Large intestine (tissue), 3 donors: ENCODE results near the gene PCDHGA1. TPM values are rescaled to one million over a fixed set of nuclear protein-coding genes. Genes with fewer than 3 reads are reported as not detected.
"Not testable (repeated sequence)": the region's sequence is repeated elsewhere in the genome, so short reads cannot be mapped to it uniquely, and the experiment has no call there.

Source experiments
- DNase-seq, 2 donors: peaks; one replicate each; pipeline versions ENCODE4 v3.0.0 to v3.0.0-alpha.2; 2013
- H3K27ac ChIP-seq: one replicate; pipeline ENCODE4 v1.5.1; 2013; ENCODE audit warnings: low read length
- H3K27me3 ChIP-seq: 2 replicates; pipeline ENCODE4 v1.6.1; 2013; ENCODE audit warnings: low read length; ENCODE audit not compliant: control insufficient read depth, insufficient read depth
- H3K36me3 ChIP-seq: 2 replicates; pipeline ENCODE4 v1.6.1; 2013; ENCODE audit warnings: low read length; ENCODE audit not compliant: control insufficient read depth, insufficient read depth
- H3K4me1 ChIP-seq: one replicate; pipeline ENCODE4 v1.6.1; 2013; ENCODE audit warnings: low read length; ENCODE audit not compliant: control insufficient read depth, insufficient read depth
- H3K4me3 ChIP-seq: one replicate; pipeline ENCODE4 v1.5.1; 2013; ENCODE audit warnings: low read length
- H3K9me3 ChIP-seq: one replicate; pipeline ENCODE4 v1.6.1; 2013; ENCODE audit warnings: mild to moderate bottlenecking, low read depth, low read length, moderate library complexity; ENCODE audit not compliant: control insufficient read depth
- WGBS: methylation state at CpG from one replicate; pipeline ENCODE4 v1.1.5; 2013; ENCODE audit warnings: low lambda C conversion rate; ENCODE audit not compliant: insufficient coverage; 5-methylcytosine and 5-hydroxymethylcytosine counted together
- polyA plus RNA-seq: library from polyadenylated mRNA; unstranded; fragments of 120-200 nt; gene quantifications from one replicate; pipeline ENCODE4 v1.2.1, GENCODE V29; 2013

Gene PCDHGA1
- polyA plus RNA-seq, 1 donor = 0.30 TPM

DNA sequence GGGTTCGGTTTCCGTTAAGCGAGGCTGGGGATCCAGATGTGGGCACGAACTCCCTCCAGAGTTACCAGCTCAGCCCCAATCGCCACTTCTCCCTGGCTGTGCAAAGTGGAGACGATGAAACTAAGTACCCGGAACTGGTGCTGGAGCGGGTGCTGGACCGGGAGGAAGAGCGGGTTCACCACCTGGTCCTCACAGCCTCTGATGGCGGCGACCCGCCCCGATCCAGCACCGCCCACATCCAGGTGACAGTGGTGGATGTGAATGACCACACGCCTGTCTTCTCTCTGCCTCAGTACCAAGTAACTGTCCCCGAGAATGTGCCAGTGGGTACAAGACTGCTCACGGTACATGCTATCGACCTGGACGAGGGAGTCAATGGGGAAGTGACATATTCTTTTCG, 53.0 kb downstream of the PCDHGA1 start:
- no CpG with 5 or more reads among the region's 21 CpGs for WGBS
- Histone ChIP-seq H3K36me3 (no peaks in the 10 kb centered on the region), H3K4me3 (no peak overlapping the region), H3K27ac (no peak overlapping the region), H3K9me3 (peaks cover 30% of the 10 kb centered on the region), H3K4me1 (no peaks in the 10 kb centered on the region), H3K27me3 (peaks cover 27% of the 10 kb centered on the region)
- no peak for DNase-seq

DNA sequence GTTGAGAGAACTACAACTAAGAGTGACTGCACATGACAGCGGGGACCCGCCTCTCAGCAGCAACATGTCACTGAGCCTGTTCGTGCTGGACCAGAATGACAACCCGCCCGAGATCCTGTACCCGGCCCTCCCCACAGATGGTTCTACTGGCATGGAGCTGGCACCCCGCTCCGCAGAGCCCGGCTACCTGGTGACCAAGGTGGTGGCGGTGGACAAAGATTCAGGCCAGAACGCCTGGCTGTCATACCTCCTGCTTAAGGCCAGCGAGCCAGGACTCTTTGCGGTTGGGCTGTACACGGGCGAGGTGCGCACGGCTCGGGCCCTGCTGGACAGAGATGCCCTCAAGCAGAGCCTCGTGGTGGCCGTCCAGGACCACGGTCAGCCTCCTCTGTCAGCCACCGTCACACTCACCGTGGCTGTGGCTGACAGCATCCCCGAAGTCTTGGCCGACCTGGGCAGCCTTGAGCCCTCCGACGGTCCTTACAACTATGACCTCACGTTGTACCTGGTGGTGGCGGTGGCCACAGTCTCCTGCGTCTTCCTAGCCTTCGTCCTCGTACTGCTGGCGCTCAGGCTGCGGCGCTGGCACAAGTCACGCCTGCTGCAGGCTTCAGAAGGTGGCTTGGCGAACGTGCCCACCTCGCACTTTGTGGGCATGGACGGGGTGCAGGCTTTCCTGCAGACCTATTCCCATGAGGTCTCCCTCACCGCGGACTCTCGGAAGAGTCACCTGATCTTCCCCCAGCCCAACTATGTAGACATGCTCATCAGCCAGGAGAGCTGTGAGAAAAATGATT, 54.4 kb downstream of the PCDHGA1 start:
- H3K27me3 ChIP-seq = peaks cover 38% of the 10 kb centered on the region
- peaks cover 41% of the 10 kb centered on the region for H3K9me3 ChIP-seq
- H3K27ac ChIP-seq = no peak overlapping the region
- no peaks in the 10 kb centered on the region for H3K4me1 ChIP-seq
- no peaks in the 10 kb centered on the region for H3K36me3 ChIP-seq
- WGBS = no CpG with 5 or more reads among the region's 43 CpGs
- H3K4me3 ChIP-seq = no peak overlapping the region
- DNase-seq = no peak

DNA sequence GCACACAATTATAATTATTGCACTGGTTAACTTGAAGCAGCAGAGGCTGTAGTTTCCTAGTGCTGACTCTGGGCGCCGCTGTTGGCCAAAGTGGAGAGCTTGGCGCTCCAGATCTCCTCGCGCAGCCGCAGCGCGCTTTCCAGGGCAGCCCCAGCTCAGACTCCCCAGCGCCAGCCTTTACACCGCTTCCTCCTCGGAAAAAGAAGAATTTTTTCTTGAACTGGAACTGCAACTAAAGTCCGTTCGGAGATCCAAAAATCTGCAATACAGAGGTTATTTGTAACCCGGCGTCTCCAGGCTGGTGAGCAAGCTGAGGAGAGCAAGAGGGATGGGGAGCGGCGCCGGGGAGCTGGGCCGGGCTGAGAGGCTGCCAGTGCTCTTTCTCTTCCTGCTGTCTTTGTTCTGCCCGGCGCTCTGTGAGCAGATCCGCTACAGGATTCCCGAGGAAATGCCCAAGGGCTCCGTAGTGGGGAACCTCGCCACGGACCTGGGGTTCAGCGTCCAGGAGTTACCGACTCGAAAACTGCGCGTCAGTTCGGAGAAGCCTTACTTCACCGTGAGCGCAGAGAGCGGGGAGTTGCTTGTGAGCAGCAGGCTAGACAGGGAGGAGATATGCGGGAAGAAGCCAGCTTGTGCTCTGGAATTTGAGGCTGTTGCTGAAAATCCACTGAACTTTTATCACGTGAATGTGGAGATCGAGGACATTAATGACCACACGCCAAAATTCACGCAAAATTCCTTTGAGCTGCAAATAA, 57.4 kb downstream of the PCDHGA1 start, which contains the start of gene PCDHGB4:
PCDHGB4 (plus strand) TSS at position 142 of the 755 bp plus-strand sequence; CDS start at position 329, 187 bp downstream.
- not testable (repeated sequence) for DNase-seq, H3K36me3 ChIP-seq, H3K27ac ChIP-seq, H3K4me3 ChIP-seq, H3K4me1 ChIP-seq
- WGBS = no CpG with 5 or more reads among the region's 40 CpGs
- Histone ChIP-seq H3K9me3 (peaks cover 46% of the 10 kb centered on the region), H3K27me3 (peaks cover 42% of the 10 kb centered on the region)

GRCh38 chr5:141388661-141389060, 58.3 kb downstream of the PCDHGA1 start:
- no peak for DNase-seq
- H3K4me1 ChIP-seq = no peaks in the 10 kb centered on the region
- no peak overlapping the region for H3K4me3 ChIP-seq
- H3K9me3 ChIP-seq = peaks cover 48% of the 10 kb centered on the region
- no peaks in the 10 kb centered on the region for H3K36me3 ChIP-seq
- WGBS = 42% methylated on average over 3 of the region's 10 CpGs
- H3K27me3 ChIP-seq = peaks cover 42% of the 10 kb centered on the region
- no peak overlapping the region for H3K27ac ChIP-seq

- no CpG with 5 or more reads among the region's 77 CpGs for WGBS
- H3K9me3 ChIP-seq = peaks cover 52% of the 10 kb centered on the region
- H3K4me3 ChIP-seq = no peak overlapping the region
- H3K4me1 ChIP-seq = no peaks in the 10 kb centered on the region
- DNase-seq = no peak
- H3K27me3 ChIP-seq = peaks cover 43% of the 10 kb centered on the region
- H3K36me3 ChIP-seq = no peaks in the 10 kb centered on the region
- no peak overlapping the region for H3K27ac ChIP-seq
Observed at GRCh38 chr5:141389153-141390042, 59.1 kb downstream of the PCDHGA1 start.

DNA sequence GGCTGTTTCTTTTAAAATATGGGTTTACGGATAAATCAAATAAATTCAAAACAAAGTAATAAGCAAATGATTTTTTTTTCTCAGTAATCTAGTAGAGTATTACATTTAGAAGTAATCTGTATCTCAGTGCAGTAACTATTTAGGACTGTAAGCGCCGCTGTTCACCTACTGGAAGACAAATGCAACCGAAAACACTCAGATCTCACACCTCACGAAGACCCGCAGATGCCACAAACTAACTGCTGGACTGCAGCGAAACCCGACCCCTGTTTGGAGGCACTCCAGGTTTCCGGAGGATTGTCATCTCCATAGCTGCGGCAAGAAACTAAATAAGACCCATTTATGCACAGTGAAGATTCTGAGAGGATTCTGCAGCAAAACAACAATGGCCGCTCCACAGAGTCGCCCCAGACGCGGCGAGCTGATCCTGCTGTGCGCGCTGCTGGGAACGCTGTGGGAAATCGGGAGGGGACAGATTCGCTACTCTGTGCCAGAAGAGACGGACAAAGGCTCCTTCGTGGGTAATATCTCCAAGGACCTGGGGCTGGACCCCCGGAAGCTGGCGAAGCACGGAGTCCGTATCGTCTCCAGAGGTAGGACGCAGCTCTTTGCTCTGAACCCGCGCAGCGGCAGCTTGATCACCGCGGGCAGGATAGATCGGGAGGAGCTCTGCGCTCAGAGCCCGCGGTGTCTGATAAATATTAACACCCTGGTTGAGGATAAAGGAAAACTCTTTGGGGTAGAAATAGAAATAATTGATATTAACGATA, 62.3 kb downstream of the PCDHGA1 start, which contains the start of gene PCDHGA8:
PCDHGA8 (plus strand) TSS at position 205 of the 770 bp plus-strand sequence; CDS start at position 386, 181 bp downstream.
- DNase-seq = no peak
- Histone ChIP-seq H3K27ac (no peak within 1 kb of the TSS), H3K36me3 (no peaks in the 10 kb centered on the region), H3K4me1 (no peaks in the 10 kb centered on the region), H3K27me3 (peaks cover 41% of the 10 kb centered on the region), H3K9me3 (peaks cover 56% of the 10 kb centered on the region), H3K4me3 (no peak within 1 kb of the TSS)
- 36% methylated on average over 2 of the region's 38 CpGs for WGBS

GRCh38 chr5:141393267-141393666, 63.0 kb downstream of the PCDHGA1 start:
- no peaks in the 10 kb centered on the region for H3K36me3 ChIP-seq
- 31% methylated on average over 3 of the region's 21 CpGs for WGBS
- no peak for DNase-seq
- H3K4me1 ChIP-seq = no peaks in the 10 kb centered on the region
- H3K27ac ChIP-seq = no peak overlapping the region
- H3K27me3 ChIP-seq = peaks cover 41% of the 10 kb centered on the region
- no peak overlapping the region for H3K4me3 ChIP-seq
- H3K9me3 ChIP-seq = peaks cover 56% of the 10 kb centered on the region

DNA sequence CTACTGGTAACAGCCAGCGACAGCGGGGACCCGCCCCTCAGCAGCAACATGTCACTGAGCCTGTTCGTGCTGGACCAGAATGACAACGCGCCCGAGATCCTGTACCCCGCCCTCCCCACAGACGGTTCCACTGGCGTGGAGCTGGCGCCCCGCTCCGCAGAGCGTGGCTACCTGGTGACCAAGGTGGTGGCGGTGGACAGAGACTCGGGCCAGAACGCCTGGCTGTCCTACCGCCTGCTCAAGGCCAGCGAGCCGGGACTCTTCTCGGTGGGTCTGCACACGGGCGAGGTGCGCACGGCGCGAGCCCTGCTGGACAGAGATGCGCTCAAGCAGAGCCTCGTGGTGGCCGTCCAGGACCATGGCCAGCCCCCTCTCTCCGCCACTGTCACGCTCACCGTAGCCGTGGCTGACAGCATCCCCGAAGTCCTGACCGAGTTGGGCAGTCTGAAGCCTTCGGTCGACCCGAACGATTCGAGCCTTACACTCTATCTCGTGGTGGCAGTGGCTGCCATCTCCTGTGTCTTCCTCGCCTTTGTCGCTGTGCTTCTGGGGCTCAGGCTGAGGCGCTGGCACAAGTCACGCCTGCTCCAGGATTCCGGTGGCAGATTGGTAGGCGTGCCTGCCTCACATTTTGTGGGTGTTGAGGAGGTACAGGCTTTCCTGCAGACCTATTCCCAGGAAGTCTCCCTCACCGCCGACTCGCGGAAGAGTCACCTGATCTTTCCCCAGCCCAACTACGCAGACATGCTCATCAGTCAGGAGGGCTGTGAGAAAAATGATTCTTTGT, 64.3 kb downstream of the PCDHGA1 start:
- H3K4me3 ChIP-seq = not testable (repeated sequence)

More for the DNA sequence above, 64.3 kb downstream of the PCDHGA1 start:
- not testable (repeated sequence) for H3K36me3 ChIP-seq, DNase-seq, H3K4me1 ChIP-seq, H3K27ac ChIP-seq
- no CpG with 5 or more reads among the region's 53 CpGs for WGBS
- Histone ChIP-seq H3K9me3 (peaks cover 58% of the 10 kb centered on the region), H3K27me3 (peaks cover 42% of the 10 kb centered on the region)
